ENCODE measurements around the gene SETD1A. TPM values are rescaled to one million over a fixed set of nuclear protein-coding genes. Genes with fewer than 3 reads are reported as not detected.
A peak's percentile ranks its signal among the peaks of the same experiment; 100 is the strongest.

SETD1A gene
- total RNA-seq (2021) (29.6 and 33.2 TPM in 2 replicates), Bru-seq, nascent RNA (percentile 82 among the genes with signal in this experiment), BruChase-seq, experiment 1, labeled RNA remaining after a 2-hour chase (percentile 82 among the genes with signal in this experiment), BruChase-seq, experiment 2, labeled RNA remaining after a 6-hour chase (percentile 89 among the genes with signal in this experiment)
- long read RNA-seq, partial matches to known transcripts, result 5 of 6 reads
- long read RNA-seq, other reads (novel, unspliced or antisense), result 1 of 6 reads

DNA sequence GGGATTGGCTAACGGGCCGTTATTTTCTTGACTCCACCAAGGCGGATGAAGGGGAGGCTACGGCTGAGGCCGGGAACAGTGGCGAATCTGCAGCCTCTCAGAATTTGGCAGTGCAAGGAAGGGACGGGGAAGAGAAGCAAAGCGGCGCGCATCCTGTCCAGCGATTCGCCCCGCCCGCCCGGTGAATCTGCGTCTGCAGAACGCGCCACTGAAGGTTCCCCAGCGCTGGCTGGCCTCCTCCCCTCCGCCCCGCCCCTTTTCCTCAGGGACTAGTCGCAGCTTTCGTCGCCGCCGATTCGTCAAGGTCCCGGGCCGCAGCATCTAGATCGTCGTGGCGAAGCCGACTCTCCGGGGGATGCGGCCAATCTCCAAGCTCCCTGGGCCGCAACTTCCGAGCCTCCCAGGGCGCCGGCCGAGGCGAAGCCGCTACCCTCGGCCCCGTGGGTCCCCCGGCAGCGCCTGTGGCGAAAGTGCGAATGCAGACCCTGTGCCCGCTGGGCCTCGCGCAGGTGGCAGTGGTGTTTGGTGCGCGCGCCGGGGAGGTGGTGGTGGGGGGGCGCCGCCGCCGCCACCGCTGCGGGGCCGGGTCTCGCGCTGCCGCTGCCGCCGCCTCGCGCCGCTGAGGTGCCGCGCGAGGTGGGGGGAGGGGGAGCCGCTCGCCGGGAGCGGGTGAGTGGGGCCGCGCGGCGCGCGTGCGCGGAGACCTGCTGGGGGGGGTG, at the start of gene SETD1A:
Gene SETD1A (plus strand): TSS at position 299 of the 719 bp plus-strand sequence. CDS start 978 bp downstream, outside the sequence.
- POLR2A ChIA-PET (ENCODE audit: unreplicated experiment), result no interaction called here
- intact Hi-C loops (cut with micrococcal nuclease; ENCODE audit: unreplicated experiment), result loop anchor here (1.0 to 10.0 kb wide), 3 partner anchors 34 to 907 kb away; partner anchors contain the start of genes ARMC5 and FBXL19
- CTCF ChIA-PET, result interaction anchor here (0.6 to 0.7 kb wide), 3 partner anchors 9 to 299 kb away, joined by 3 to 6 read pairs (median 6); partner anchors contain the start of gene FBRS

GRCh38 chr16:30910427-30911029, 47.0 kb upstream of the SETD1A start:
- no peak overlapping the region for H3K27ac ChIP-seq

More for the DNA sequence above, at the start of gene SETD1A:
- DNase-seq, result peak; percentile 86 to 96
- Histone ChIP-seq H3K27me3 (ENCODE audit: insufficient read depth, low read depth) (no peaks in the 10 kb centered on the region), H3K9me2 (ENCODE audit: insufficient read depth) (no peaks in the 10 kb centered on the region), H3K4me1 (replicated peaks; ENCODE audit: insufficient read depth) (peaks cover 9% of the 10 kb centered on the region), H3K27ac (peak within 1 kb of the TSS; percentile 82), H3K4me3 (peak within 1 kb of the TSS; percentile 97), H3K4me2 (peak within 1 kb of the TSS; percentile 94), H3K36me3 (ENCODE audit: low read depth) (peaks cover 32% of the 10 kb centered on the region), H3K9me3 (ENCODE audit: insufficient read depth, low read depth) (no peaks in the 10 kb centered on the region), H3F3A (ENCODE audit: insufficient read depth, low read depth) (peaks cover 41% of the 10 kb centered on the region), H4K20me1 (ENCODE audit: insufficient read depth) (peaks cover 16% of the 10 kb centered on the region; the same call in 1 of the 2 replicates), H3K79me2 (ENCODE audit: low read depth) (peaks cover 22% of the 10 kb centered on the region), H2AFZ (peak within 1 kb of the TSS; percentile 100)
- TF ChIP-seq EZH2 (IDR thresholded peaks at IDR 0.05; ENCODE audit: low read depth), result no peak
- TF ChIP-seq, protein P1, sequence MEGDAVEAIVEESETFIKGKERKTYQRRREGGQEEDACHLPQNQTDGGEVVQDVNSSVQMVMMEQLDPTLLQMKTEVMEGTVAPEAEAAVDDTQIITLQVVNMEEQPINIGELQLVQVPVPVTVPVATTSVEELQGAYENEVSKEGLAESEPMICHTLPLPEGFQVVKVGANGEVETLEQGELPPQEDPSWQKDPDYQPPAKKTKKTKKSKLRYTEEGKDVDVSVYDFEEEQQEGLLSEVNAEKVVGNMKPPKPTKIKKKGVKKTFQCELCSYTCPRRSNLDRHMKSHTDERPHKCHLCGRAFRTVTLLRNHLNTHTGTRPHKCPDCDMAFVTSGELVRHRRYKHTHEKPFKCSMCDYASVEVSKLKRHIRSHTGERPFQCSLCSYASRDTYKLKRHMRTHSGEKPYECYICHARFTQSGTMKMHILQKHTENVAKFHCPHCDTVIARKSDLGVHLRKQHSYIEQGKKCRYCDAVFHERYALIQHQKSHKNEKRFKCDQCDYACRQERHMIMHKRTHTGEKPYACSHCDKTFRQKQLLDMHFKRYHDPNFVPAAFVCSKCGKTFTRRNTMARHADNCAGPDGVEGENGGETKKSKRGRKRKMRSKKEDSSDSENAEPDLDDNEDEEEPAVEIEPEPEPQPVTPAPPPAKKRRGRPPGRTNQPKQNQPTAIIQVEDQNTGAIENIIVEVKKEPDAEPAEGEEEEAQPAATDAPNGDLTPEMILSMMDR (conservative IDR thresholded peaks at IDR 0.05), result no peak
- no TSS peak for BruUV-seq (replicated peaks)

More at GRCh38 chr16:30910427-30911029, 47.0 kb upstream of the SETD1A start:
- no TSS peak for BruUV-seq (replicated peaks)
- H3K4me1 ChIP-seq (replicated peaks; ENCODE audit: insufficient read depth), result no peaks in the 10 kb centered on the region
- no peak overlapping the region for H2AFZ ChIP-seq
- no peaks in the 10 kb centered on the region for H3K9me3 ChIP-seq (ENCODE audit: insufficient read depth, low read depth)
- POLR2A ChIA-PET (ENCODE audit: unreplicated experiment), result no interaction called here
- no peaks in the 10 kb centered on the region for H4K20me1 ChIP-seq (ENCODE audit: insufficient read depth)
- CTCF ChIA-PET, result no interaction called here
- H3K36me3 ChIP-seq (ENCODE audit: low read depth), result no peaks in the 10 kb centered on the region
- peaks cover 22% of the 10 kb centered on the region; the same call in 1 of the 2 replicates for H3F3A ChIP-seq (ENCODE audit: insufficient read depth, low read depth)
- DNase-seq, result no peak
- no peak for TF ChIP-seq EZH2 (IDR thresholded peaks at IDR 0.05; ENCODE audit: low read depth)
- TF ChIP-seq, protein P1 (conservative IDR thresholded peaks at IDR 0.05), result no peak
- intact Hi-C loops (cut with micrococcal nuclease; ENCODE audit: unreplicated experiment), result no loop called here
- no peaks in the 10 kb centered on the region for H3K9me2 ChIP-seq (ENCODE audit: insufficient read depth)
- no peak overlapping the region for H3K4me2 ChIP-seq
- no peaks in the 10 kb centered on the region for H3K27me3 ChIP-seq (ENCODE audit: insufficient read depth, low read depth)
- H3K79me2 ChIP-seq (ENCODE audit: low read depth), result no peaks in the 10 kb centered on the region
- H3K4me3 ChIP-seq, result no peak overlapping the region

Data from PC-9 (cell line).